Measurements from ENCODE around the gene LARP4B.

The LARP4B gene

DNA sequence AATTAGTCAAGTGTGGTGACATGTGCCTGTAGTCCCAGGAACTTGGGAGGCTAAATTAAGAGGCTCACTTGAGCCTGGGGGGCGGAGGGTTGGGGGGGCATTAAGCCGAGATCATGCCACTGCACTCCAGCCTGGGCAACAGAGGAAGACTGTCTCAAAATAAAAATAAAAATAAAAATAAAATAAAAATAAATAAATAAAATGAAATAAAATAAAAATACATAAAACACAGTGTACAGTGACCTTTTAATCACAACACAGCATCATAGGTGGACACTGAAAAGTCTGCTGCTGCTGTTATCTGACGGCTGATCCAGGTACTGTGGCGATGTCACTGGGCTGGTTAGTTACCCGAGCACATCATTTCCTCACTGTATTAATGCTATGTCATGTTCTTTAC, 27.1 kb downstream of the LARP4B start:
- no peaks in the 10 kb centered on the region for H3K27me3 ChIP-seq (ENCODE audit: control insufficient read depth in 1 of 2, insufficient read depth in 2 of 2, low read length in 2 of 2)
- no peak overlapping the region for H3K27ac ChIP-seq (ENCODE audit: low read length)
- H3K9ac ChIP-seq (ENCODE audit: low read length in 2 of 2), result no peak overlapping the region
- H3K36me3 ChIP-seq (ENCODE audit: control insufficient read depth in 2 of 2, insufficient read depth in 2 of 2, low read length in 2 of 2), result peaks cover 3 to 6% of the 10 kb centered on the region in 2 donors
- H3K4me1 ChIP-seq (ENCODE audit: control insufficient read depth, insufficient read depth, low read length), result no peaks in the 10 kb centered on the region
- no peak overlapping the region for H3K4me3 ChIP-seq (ENCODE audit: low read length in 2 of 2)
- no peaks in the 10 kb centered on the region for H3K9me3 ChIP-seq (ENCODE audit: control insufficient read depth in 2 of 2, low read length in 2 of 2)

DNA sequence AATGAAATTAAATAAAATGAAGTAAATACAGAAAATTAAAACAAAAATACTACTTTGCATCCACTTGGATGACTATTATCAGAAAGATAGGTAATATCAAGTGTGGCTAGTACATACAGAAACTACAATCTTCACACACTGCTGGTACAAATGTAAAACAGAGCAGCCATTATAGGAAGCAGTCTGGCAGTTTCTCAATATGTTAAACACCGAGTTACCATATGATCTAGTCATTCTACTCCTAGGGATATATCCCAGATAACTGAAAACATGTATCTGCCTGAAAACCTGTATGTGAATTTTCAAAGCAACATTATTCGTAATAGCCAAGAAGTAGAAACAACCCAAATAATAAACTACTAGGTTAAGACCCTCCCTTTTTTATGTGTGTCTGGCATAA, 33.4 kb downstream of the LARP4B start:
- H3K27ac ChIP-seq (ENCODE audit: low read length), result no peak overlapping the region
- H3K4me3 ChIP-seq (ENCODE audit: low read length in 2 of 2), result no peak overlapping the region
- no peaks in the 10 kb centered on the region for H3K27me3 ChIP-seq (ENCODE audit: control insufficient read depth in 1 of 2, insufficient read depth in 2 of 2, low read length in 2 of 2)
- peaks cover 0 to 2% of the 10 kb centered on the region in 2 donors for H3K36me3 ChIP-seq (ENCODE audit: control insufficient read depth in 2 of 2, insufficient read depth in 2 of 2, low read length in 2 of 2)
- H3K9ac ChIP-seq (ENCODE audit: low read length in 2 of 2), result no peak overlapping the region
- H3K9me3 ChIP-seq (ENCODE audit: control insufficient read depth in 2 of 2, low read length in 2 of 2), result no peaks in the 10 kb centered on the region
- no peaks in the 10 kb centered on the region for H3K4me1 ChIP-seq (ENCODE audit: control insufficient read depth, insufficient read depth, low read length)

DNA sequence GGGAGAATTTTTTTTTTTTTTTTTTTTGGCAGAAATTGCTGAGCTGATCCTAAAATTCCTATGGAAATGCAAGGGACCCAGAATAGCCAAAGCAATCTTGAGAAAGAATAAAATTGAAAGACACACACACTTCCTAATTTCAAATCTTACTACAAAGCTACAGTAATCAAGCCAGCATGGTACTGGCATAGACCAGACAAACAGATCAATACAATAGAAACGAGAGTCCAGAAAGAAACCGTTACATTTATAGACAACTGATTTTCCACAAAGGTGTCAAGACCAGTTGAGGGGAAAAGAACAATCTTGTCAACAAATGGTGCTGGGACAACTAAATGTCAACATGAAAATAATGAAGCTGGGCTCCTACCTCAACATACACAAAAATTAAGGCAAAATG, 34.5 kb downstream of the LARP4B start:
- Histone ChIP-seq H3K9me3 (ENCODE audit: control insufficient read depth in 2 of 2, low read length in 2 of 2) (no peaks in the 10 kb centered on the region), H3K27me3 (ENCODE audit: control insufficient read depth in 1 of 2, insufficient read depth in 2 of 2, low read length in 2 of 2) (no peaks in the 10 kb centered on the region), H3K4me1 (ENCODE audit: control insufficient read depth, insufficient read depth, low read length) (no peaks in the 10 kb centered on the region), H3K4me3 (ENCODE audit: low read length in 2 of 2) (no peak overlapping the region), H3K36me3 (ENCODE audit: control insufficient read depth in 2 of 2, insufficient read depth in 2 of 2, low read length in 2 of 2) (no peaks in the 10 kb centered on the region), H3K9ac (ENCODE audit: low read length in 2 of 2) (no peak overlapping the region), H3K27ac (ENCODE audit: low read length) (no peak overlapping the region)

DNA sequence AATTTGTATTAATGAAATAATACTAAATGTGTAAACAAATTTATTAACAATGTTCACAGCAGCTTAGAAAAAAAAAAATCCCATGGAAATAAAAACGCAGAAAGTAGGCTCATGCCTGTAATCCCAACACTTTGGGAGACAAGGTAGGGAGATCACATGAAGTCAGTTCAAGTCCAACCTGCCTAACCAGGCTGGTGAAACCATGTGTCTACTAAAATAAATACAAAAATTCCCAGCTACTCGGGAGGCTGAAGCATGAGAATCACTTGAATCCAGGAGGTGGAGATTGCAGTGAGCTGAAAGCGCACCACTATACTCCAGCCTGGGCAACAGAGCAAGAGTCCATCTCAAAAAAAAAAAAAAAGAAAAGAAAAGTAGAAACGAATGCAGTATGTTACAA, 36.2 kb downstream of the LARP4B start:
- H3K27ac ChIP-seq (ENCODE audit: low read length), result no peak overlapping the region
- no peak overlapping the region for H3K4me3 ChIP-seq (ENCODE audit: low read length in 2 of 2)
- no peaks in the 10 kb centered on the region for H3K36me3 ChIP-seq (ENCODE audit: control insufficient read depth in 2 of 2, insufficient read depth in 2 of 2, low read length in 2 of 2)
- H3K9ac ChIP-seq (ENCODE audit: low read length in 2 of 2), result no peak overlapping the region
- H3K27me3 ChIP-seq (ENCODE audit: control insufficient read depth in 1 of 2, insufficient read depth in 2 of 2, low read length in 2 of 2), result no peaks in the 10 kb centered on the region
- no peaks in the 10 kb centered on the region for H3K9me3 ChIP-seq (ENCODE audit: control insufficient read depth in 2 of 2, low read length in 2 of 2)
- no peaks in the 10 kb centered on the region for H3K4me1 ChIP-seq (ENCODE audit: control insufficient read depth, insufficient read depth, low read length)

DNA sequence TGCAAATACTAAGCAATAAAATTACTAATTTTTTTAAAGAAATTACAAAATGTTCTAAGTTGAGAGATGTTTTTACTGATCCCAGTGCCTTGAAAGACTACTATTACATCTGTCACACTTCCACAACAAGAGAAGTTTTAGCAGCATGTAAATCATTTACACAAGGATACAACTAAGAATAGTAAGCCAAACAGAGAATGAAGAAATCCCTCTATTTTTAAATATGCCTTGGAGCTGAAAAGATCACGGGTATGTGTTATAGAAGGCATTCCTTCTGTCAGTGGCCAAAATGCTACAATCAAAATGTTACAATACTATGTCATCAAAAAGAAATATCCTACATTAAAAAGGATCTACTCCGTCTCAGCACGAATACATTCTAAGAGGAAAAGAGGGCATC, 52.6 kb downstream of the LARP4B start:
- H3K4me3 ChIP-seq (ENCODE audit: low read length in 2 of 2), result no peak overlapping the region
- no peak overlapping the region for H3K9ac ChIP-seq (ENCODE audit: low read length in 2 of 2)
- peaks cover 20 to 27% of the 10 kb centered on the region in 2 donors for H3K36me3 ChIP-seq (ENCODE audit: control insufficient read depth in 2 of 2, insufficient read depth in 2 of 2, low read length in 2 of 2)
- H3K27me3 ChIP-seq (ENCODE audit: control insufficient read depth in 1 of 2, insufficient read depth in 2 of 2, low read length in 2 of 2), result no peaks in the 10 kb centered on the region
- no peaks in the 10 kb centered on the region for H3K9me3 ChIP-seq (ENCODE audit: control insufficient read depth in 2 of 2, low read length in 2 of 2)
- no peak overlapping the region for H3K27ac ChIP-seq (ENCODE audit: low read length)
- H3K4me1 ChIP-seq (ENCODE audit: control insufficient read depth, insufficient read depth, low read length), result no peaks in the 10 kb centered on the region

- no peak overlapping the region for H3K4me3 ChIP-seq (ENCODE audit: low read length in 2 of 2)
- no peaks in the 10 kb centered on the region for H3K27me3 ChIP-seq (ENCODE audit: control insufficient read depth in 1 of 2, insufficient read depth in 2 of 2, low read length in 2 of 2)
- peaks cover 20 to 27% of the 10 kb centered on the region in 2 donors for H3K36me3 ChIP-seq (ENCODE audit: control insufficient read depth in 2 of 2, insufficient read depth in 2 of 2, low read length in 2 of 2)
- H3K9ac ChIP-seq (ENCODE audit: low read length in 2 of 2), result no peak overlapping the region
- H3K4me1 ChIP-seq (ENCODE audit: control insufficient read depth, insufficient read depth, low read length), result no peaks in the 10 kb centered on the region
- H3K27ac ChIP-seq (ENCODE audit: low read length), result no peak overlapping the region
- H3K9me3 ChIP-seq (ENCODE audit: control insufficient read depth in 2 of 2, low read length in 2 of 2), result no peaks in the 10 kb centered on the region
These were observed 53.2 kb downstream of the LARP4B start for GRCh38 chr10:878333-878759.

GRCh38 chr10:876438-876837, 55.1 kb downstream of the LARP4B start:
- no peaks in the 10 kb centered on the region for H3K4me1 ChIP-seq (ENCODE audit: control insufficient read depth, insufficient read depth, low read length)
- no peaks in the 10 kb centered on the region for H3K27me3 ChIP-seq (ENCODE audit: control insufficient read depth in 1 of 2, insufficient read depth in 2 of 2, low read length in 2 of 2)
- H3K36me3 ChIP-seq (ENCODE audit: control insufficient read depth in 2 of 2, insufficient read depth in 2 of 2, low read length in 2 of 2), result peaks cover 16 to 18% of the 10 kb centered on the region in 2 donors
- H3K27ac ChIP-seq (ENCODE audit: low read length), result no peak overlapping the region
- H3K4me3 ChIP-seq (ENCODE audit: low read length in 2 of 2), result no peak overlapping the region
- no peak overlapping the region for H3K9ac ChIP-seq (ENCODE audit: low read length in 2 of 2)
- H3K9me3 ChIP-seq (ENCODE audit: control insufficient read depth in 2 of 2, low read length in 2 of 2), result no peaks in the 10 kb centered on the region

DNA sequence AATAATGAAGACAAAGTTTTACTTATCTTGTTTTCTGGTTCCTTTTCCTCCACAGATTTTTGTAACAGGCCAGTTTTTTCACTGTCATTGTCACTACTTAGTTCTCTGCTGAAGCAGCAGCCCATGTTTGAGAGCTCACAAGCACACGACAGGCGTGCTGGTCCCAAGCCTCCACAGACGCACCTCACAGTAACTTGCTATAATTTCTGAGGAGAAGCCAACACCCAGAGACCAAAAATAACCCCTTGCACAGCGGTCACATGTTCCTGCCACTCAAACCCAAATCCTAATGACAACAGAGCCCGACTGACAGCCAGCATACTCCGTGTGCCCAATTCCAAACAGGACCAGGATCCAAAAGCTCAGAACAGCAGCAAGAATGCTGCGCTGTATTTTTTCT, 58.5 kb downstream of the LARP4B start:
- Histone ChIP-seq H3K4me3 (ENCODE audit: low read length in 2 of 2) (no peak overlapping the region), H3K9me3 (ENCODE audit: control insufficient read depth in 2 of 2, low read length in 2 of 2) (no peaks in the 10 kb centered on the region), H3K27me3 (ENCODE audit: control insufficient read depth in 1 of 2, insufficient read depth in 2 of 2, low read length in 2 of 2) (no peaks in the 10 kb centered on the region), H3K4me1 (ENCODE audit: control insufficient read depth, insufficient read depth, low read length) (no peaks in the 10 kb centered on the region), H3K9ac (ENCODE audit: low read length in 2 of 2) (no peak overlapping the region), H3K36me3 (ENCODE audit: control insufficient read depth in 2 of 2, insufficient read depth in 2 of 2, low read length in 2 of 2) (peaks cover 6 to 21% of the 10 kb centered on the region in 2 donors), H3K27ac (ENCODE audit: low read length) (no peak overlapping the region)

DNA sequence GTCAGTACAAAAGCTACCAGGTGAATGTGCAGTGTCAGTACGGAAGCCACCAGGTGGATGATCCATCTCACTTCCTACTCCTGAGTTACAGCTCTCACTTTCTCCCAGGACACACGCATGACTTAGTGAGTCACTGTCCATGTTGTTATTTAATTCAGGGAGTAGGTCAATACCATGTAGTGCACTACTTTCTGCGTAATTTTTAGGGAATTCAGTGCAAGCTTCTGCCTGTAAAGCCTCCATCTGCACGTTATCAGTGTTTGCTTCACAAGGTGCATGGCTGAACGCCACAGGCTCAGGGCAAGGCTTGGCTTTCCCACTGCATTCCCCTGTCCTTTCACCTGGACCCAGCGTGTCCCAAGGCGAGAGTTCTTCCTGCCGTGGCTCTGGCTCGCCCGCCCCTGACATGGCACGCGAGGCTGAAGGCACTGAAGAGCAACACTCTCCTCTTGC, 59.5 kb downstream of the LARP4B start:
- peaks cover 0 to 19% of the 10 kb centered on the region in 2 donors for H3K36me3 ChIP-seq (ENCODE audit: control insufficient read depth in 2 of 2, insufficient read depth in 2 of 2, low read length in 2 of 2)
- H3K4me3 ChIP-seq (ENCODE audit: low read length in 2 of 2), result no peak overlapping the region
- no peak overlapping the region for H3K27ac ChIP-seq (ENCODE audit: low read length)
- no peaks in the 10 kb centered on the region for H3K4me1 ChIP-seq (ENCODE audit: control insufficient read depth, insufficient read depth, low read length)
- no peaks in the 10 kb centered on the region for H3K9me3 ChIP-seq (ENCODE audit: control insufficient read depth in 2 of 2, low read length in 2 of 2)
- H3K9ac ChIP-seq (ENCODE audit: low read length in 2 of 2), result no peak overlapping the region
- no peaks in the 10 kb centered on the region for H3K27me3 ChIP-seq (ENCODE audit: control insufficient read depth in 1 of 2, insufficient read depth in 2 of 2, low read length in 2 of 2)

DNA sequence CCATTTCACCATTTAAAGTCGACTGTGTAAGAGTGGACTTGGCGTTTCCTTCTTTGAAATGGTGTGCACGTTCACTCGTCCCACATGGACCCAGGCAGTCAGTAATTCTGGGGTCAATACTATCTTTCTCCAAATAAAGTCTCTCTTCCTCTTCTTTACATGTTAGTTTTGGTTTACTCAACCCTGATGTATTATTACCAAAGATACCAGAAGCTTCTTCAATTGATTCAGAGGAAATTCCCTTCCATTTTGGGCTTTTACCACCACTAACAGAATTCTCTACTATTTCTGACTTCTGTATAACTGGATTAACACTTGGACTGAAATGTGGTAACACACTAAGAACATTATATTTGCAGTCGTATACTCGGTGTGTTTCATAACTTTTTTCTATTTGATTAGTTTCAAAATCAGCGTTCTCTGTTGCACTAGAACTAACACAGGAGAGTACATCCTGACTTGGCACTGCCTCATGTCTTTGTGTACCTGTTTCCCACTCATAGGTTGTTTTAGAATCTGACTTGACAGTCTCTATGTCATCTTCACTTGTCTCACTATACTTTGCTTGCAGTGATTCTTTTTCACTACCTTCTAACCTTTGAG, 60.8 kb downstream of the LARP4B start:
- Histone ChIP-seq H3K27ac (ENCODE audit: low read length) (no peak overlapping the region), H3K4me3 (ENCODE audit: low read length in 2 of 2) (no peak overlapping the region), H3K9me3 (ENCODE audit: control insufficient read depth in 2 of 2, low read length in 2 of 2) (no peaks in the 10 kb centered on the region), H3K4me1 (ENCODE audit: control insufficient read depth, insufficient read depth, low read length) (no peaks in the 10 kb centered on the region), H3K9ac (ENCODE audit: low read length in 2 of 2) (no peak overlapping the region), H3K27me3 (ENCODE audit: control insufficient read depth in 1 of 2, insufficient read depth in 2 of 2, low read length in 2 of 2) (no peaks in the 10 kb centered on the region), H3K36me3 (ENCODE audit: control insufficient read depth in 2 of 2, insufficient read depth in 2 of 2, low read length in 2 of 2) (peaks cover 0 to 20% of the 10 kb centered on the region in 2 donors)

DNA sequence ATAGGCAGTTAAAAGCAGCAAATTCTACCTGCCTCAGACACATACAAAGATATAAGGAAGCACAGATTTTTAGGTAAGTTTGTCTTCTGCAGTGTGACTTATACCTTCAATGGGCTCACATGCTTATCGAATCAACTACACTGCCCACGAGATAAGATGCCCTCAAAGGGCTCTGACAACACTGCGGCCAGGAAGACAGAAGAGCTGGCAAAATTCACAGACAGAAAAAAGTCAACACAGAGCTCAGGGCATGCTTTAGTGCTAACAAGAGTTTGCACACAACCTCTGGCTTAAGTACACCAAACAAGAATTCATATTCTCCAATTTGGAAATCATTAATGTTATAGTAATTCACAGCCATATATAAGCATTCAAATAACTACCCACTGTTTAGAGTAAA, 62.3 kb downstream of the LARP4B start:
- no peak overlapping the region for H3K4me3 ChIP-seq (ENCODE audit: low read length in 2 of 2)
- H3K4me1 ChIP-seq (ENCODE audit: control insufficient read depth, insufficient read depth, low read length), result no peaks in the 10 kb centered on the region
- H3K27ac ChIP-seq (ENCODE audit: low read length), result no peak overlapping the region
- peaks cover 0 to 22% of the 10 kb centered on the region in 2 donors for H3K36me3 ChIP-seq (ENCODE audit: control insufficient read depth in 2 of 2, insufficient read depth in 2 of 2, low read length in 2 of 2)
- H3K9ac ChIP-seq (ENCODE audit: low read length in 2 of 2), result no peak overlapping the region
- no peaks in the 10 kb centered on the region for H3K9me3 ChIP-seq (ENCODE audit: control insufficient read depth in 2 of 2, low read length in 2 of 2)
- no peaks in the 10 kb centered on the region for H3K27me3 ChIP-seq (ENCODE audit: control insufficient read depth in 1 of 2, insufficient read depth in 2 of 2, low read length in 2 of 2)
